Cardiac fibroblast (primary cell): ENCODE measurements around the gene TOMM5.
A peak's percentile ranks its signal among the peaks of the same experiment; 100 is the strongest.

Experiments
- DNase-seq, 2 donors: peaks; one replicate each; pipeline versions ENCODE4 v3.0.0 to v3.0.0-alpha.2; 2010; ENCODE audit warnings: low read depth in 2 of 2
- H3K4me3 ChIP-seq, 2 donors: replicated peaks in 1 of 2; 1 replicate in 1 of 2; 2 replicates in 1 of 2; pipeline ENCODE4 v1.5.1; 2011; ENCODE audit warnings: low read depth in 2 of 2, low read length in 2 of 2, mild to moderate bottlenecking in 2 of 2, moderate library complexity in 1 of 2
- TF ChIP-seq, protein P1 (sequence below): IDR thresholded peaks from one replicate; pipeline ENCODE4 v1.5.1; 2011; ENCODE audit warnings: low read depth, mild to moderate bottlenecking, low read length, inconsistent platforms

Gene TOMM5

DNA sequence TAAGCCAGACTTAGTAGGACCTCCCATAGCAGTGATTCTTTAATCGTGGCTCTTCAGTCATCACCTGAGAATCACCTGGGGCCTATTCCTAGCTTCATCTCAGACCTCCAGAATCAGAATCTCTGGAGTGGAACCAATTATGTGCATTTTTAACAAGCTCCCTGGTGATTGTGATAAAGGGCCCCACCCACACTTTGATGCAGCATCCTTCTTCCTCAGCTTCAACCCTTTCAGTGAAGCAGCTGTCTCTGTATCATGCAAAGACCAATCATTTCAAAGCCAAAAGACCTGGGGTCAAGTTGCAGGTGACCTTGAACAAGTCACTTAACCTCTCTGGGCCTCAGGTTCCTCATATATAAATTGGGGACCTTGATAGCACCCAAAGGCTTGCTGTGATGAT, 33.3 kb downstream of the TOMM5 start:
- no peak overlapping the region for H3K4me3 ChIP-seq
- no peak for DNase-seq
- TF ChIP-seq, protein P1, sequence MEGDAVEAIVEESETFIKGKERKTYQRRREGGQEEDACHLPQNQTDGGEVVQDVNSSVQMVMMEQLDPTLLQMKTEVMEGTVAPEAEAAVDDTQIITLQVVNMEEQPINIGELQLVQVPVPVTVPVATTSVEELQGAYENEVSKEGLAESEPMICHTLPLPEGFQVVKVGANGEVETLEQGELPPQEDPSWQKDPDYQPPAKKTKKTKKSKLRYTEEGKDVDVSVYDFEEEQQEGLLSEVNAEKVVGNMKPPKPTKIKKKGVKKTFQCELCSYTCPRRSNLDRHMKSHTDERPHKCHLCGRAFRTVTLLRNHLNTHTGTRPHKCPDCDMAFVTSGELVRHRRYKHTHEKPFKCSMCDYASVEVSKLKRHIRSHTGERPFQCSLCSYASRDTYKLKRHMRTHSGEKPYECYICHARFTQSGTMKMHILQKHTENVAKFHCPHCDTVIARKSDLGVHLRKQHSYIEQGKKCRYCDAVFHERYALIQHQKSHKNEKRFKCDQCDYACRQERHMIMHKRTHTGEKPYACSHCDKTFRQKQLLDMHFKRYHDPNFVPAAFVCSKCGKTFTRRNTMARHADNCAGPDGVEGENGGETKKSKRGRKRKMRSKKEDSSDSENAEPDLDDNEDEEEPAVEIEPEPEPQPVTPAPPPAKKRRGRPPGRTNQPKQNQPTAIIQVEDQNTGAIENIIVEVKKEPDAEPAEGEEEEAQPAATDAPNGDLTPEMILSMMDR: no peak

DNA sequence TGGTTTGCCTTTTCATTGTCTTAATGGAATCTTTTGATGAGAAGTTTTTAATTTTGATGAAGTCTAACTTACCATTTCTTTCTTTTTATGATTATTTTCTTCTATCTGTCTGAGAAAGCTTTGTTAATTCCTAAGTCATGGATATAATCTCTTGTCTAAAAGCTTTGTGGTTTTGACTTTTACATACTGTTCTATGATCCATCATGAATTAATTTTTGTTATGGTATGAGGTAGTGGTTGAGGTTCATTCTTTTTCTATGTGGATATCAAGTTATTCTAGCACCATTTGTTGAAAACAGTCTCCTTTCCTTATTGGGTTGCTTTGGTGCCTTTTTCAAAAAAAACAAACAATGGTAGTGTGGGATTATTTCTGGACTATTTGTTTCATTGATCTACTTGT, 36.6 kb downstream of the TOMM5 start:
- TF ChIP-seq, protein P1: no peak
- DNase-seq: peak; percentile 5 to 52
- no peak overlapping the region for H3K4me3 ChIP-seq

- TF ChIP-seq, protein P1: no peak
- H3K4me3 ChIP-seq: no peak overlapping the region
- no peak for DNase-seq
These were observed 38.1 kb downstream of the TOMM5 start for GRCh38 chr9:37554318-37554717.

GRCh38 chr9:37551888-37552287, 40.5 kb downstream of the TOMM5 start:
- no peak for DNase-seq

GRCh38 chr9:37551468-37551867, 40.9 kb downstream of the TOMM5 start:
- TF ChIP-seq, protein P1: no peak
- DNase-seq: no peak
- no peak overlapping the region for H3K4me3 ChIP-seq

More at GRCh38 chr9:37551888-37552287, 40.5 kb downstream of the TOMM5 start:
- no peak overlapping the region for H3K4me3 ChIP-seq
- TF ChIP-seq, protein P1: no peak

DNA sequence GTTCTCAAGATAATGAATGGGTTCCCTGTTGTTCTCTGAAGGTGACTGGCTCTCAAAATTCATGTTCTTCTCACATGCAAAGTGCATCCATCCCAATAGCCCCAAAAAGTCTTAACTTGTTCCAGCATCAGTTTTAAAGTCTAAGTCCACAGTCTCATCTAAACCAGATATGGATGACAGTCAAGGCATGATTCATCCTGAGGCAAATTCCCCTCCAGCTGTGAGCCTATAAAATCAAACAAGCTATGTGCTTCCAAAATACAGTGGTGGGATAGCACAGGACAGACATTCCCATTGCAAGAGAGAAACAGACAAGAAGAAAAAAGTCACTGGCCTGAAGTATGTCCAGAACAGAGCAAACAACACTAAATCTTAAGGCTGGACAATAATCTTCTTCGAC, 41.6 kb downstream of the TOMM5 start:
- peak in 1 of 2 donors; percentile 13 for DNase-seq
- no peak overlapping the region for H3K4me3 ChIP-seq
- TF ChIP-seq, protein P1: no peak

GRCh38 chr9:37549527-37549926, 42.9 kb downstream of the TOMM5 start:
- TF ChIP-seq, protein P1: no peak
- no peak for DNase-seq
- H3K4me3 ChIP-seq: no peak overlapping the region
